ENCODE measurements around the gene SLCO3A1.

DNA sequence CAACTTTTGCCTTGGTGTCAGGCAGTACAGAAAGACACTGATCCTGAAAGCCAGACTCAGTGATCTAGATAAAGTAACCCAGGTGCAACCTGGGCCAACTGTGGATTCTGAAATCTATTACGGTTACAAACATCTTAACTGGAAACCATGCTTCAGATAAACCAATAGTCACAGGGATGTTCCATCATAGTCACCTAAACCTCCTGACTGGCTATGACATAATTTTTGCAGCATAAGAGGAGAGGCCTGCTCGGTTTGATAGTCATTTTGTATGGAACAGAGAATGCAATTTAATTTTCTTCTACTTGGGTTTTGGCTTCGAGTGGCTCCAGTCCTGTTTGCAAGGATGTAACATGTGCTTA is 3.7 kb downstream of the SLCO3A1 start:
- TF ChIP-seq, protein P1, sequence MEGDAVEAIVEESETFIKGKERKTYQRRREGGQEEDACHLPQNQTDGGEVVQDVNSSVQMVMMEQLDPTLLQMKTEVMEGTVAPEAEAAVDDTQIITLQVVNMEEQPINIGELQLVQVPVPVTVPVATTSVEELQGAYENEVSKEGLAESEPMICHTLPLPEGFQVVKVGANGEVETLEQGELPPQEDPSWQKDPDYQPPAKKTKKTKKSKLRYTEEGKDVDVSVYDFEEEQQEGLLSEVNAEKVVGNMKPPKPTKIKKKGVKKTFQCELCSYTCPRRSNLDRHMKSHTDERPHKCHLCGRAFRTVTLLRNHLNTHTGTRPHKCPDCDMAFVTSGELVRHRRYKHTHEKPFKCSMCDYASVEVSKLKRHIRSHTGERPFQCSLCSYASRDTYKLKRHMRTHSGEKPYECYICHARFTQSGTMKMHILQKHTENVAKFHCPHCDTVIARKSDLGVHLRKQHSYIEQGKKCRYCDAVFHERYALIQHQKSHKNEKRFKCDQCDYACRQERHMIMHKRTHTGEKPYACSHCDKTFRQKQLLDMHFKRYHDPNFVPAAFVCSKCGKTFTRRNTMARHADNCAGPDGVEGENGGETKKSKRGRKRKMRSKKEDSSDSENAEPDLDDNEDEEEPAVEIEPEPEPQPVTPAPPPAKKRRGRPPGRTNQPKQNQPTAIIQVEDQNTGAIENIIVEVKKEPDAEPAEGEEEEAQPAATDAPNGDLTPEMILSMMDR (IDR thresholded peaks at IDR 0.05) = no peak
- TF ChIP-seq POLR2A (IDR thresholded peaks at IDR 0.05) = no peak
- TF ChIP-seq POLR2AphosphoS5 (IDR thresholded peaks at IDR 0.05) = no peak

Data from transverse colon (tissue), 4 donors.